Stimulated activated CD4-positive, alpha-beta T cell treated with anti-CD3 and anti-CD28 coated beads, Interleukin-1b, Interleukin-23, amount 100 ng/mL, for 48 hours (primary cell): Measurements from ENCODE around the gene SLC19A3.
A peak's percentile ranks its signal among the peaks of the same experiment; 100 is the strongest.
"Not testable (repeated sequence)": the region's sequence is repeated elsewhere in the genome, so short reads cannot be mapped to it uniquely, and the experiment has no call there.

Experiments
- DNase-seq: peaks from one replicate; pipeline ENCODE4 v3.0.0-alpha.2; 2020

Gene SLC19A3

DNA sequence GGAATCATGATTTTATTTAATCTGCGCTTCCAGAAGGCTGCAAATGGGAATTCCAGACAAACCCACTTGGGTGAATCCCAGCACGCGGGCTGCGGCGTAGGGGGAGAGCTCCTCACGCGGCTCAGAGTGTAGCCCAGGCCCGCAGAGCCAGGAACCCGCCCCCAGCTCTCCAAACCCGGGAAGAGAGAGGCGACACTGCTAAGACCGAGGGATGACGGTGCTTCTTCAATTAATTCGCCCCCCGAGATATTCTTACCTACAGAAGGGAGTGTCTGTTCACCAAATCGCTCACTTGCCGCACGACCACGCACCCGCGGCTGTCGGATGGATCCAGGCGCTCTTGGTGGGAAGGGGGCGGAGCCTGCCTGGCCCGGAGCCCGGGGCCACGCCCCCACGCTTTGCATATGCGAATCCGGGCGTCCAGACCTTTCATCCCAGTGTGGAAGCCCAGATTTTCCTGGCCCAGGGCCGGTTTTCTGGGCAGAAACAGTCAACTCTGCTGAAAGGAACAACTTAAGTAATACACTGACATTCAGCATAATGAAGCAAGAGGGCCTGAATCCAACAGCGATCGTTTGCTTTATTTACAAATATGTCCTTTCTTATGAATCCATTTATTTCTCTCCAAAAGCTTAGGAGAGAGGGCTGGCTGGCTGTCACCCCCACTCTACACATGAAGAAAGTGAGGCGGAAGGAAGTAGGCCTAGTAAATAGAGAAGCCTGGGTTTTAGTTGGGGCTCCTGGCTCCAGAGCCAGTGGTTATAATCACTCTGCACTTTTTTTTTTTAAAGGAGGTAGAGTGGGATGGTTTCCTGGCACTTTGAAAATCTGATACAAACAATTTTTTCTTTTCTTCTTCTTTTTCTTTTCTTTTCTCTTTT, at the start of gene SLC19A3:
Gene SLC19A3, minus strand, starts transcription at position 342 of the 881 bp plus-strand sequence. CDS start 15,710 bp downstream, outside the sequence.
- DNase-seq: peak; percentile 3

DNA sequence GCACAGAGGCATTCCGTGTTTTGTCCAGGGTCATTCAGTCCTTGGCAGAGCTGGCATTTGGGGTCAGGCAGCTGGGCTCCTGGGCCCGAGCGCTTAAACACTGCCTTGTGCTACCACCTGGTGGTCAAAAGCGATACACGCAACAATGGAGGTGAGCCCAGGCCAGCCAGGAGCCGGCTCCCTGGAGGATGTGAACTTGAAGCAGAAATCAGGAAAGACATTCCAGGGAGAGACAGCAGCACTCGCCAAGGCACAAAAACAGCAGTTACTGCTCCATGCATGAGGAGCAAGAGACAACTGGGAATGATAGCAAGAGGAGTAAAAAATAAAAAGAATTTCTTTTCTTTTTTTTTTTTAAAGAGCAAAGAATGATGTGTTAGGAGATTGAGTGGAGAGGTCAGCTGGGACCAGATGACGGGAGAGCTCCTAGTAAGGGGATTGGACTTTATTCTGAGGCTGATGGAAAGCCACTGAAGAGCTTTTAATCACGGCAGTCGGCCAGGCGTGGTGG, 48.6 kb upstream of the SLC19A3 start:
- DNase-seq: peak; percentile 55

DNA sequence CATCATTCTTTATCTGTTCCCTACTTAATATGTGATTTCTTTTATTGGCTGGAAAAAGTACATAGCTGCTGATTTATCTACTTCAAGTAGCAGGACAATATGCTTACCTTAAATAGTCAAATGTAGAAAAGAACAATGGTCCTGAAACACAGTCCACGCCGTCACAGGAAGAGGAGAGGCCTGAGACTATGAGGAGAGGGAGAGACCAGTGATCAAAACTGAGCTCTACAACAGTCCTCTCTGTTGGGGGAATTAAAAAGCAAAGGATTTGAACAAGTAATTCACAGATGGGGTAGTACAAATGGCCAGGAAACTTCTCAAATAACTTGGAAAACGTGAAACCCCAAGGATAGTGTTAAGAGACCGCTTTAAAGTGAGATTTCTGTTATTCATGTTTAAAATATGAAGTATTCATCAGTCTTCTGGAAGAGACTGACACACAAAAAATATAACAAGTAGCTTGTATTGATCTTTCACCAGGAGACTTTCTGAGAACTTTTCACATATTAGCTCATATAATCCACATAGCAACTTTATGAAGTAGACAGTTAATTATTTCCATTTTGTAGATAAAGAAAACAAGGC, 48.1 kb upstream of the SLC19A3 start:
- no peak for DNase-seq

DNA sequence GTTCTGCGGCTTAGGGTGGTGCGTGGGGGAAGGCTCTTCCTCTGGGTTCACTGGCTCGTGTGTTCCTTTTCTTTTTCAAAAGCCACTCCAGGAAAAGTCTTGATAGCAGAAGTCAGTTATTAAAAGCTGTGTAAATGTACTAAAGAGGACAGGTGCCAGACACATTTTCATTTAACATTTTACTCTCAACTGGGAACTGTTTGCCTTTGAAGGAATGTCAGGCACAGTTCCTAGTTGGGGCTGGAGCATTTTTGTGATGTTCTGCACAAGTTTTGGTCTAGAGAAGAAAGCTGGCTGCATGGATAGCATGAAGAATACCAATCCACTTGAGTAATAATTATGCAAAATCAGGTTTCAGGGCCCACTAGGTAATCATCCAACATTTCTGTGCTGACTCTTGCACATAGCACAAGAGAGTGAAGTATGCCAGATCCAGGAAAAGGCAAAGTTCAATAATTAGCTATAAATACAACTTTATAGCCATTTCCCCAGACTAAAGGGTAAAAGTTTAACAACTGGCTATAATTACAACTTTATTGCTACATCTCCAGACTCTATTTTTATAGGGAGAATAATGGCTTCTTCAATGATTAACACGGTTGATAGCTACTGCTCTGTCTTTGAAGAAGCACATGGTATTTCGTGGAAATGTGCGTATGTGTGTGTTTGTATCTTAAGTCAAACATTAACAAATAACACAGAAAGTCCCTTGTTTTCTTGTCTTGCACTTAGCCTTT, 44.1 kb upstream of the SLC19A3 start:
- DNase-seq: no peak

DNA sequence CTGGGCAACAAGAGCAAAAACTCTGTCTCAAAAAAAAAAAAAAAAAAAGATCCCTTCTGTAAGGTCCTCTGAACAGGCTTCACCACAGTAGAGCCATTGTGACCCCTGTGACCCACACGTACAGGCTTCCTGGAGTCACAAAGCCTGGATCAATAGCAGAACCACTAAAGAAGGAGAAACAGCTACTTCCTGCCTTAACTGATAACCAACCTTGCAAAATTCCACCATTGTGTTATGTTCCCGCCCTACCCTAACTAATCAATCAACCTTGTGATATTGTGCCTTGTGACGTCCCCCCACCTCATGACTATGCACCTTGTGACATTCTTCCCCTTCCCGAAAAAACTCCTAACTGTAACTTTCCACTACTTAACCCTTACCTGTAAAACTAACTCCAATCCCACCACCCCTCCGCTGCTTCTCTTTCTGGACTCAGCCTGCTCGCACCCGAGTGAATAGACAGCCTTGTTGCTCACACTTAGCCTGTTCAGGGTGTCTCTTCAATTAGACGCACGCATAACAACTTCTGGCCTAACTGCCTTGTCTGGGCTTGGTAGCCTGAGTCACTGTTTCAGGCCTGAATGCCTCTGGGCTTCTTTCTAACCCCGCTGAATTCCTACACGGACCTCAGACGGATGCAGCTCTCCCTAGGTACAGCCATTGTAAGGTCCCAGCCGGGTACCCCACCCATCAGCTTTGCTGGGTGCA, 41.7 kb upstream of the SLC19A3 start:
- no peak for DNase-seq

DNA sequence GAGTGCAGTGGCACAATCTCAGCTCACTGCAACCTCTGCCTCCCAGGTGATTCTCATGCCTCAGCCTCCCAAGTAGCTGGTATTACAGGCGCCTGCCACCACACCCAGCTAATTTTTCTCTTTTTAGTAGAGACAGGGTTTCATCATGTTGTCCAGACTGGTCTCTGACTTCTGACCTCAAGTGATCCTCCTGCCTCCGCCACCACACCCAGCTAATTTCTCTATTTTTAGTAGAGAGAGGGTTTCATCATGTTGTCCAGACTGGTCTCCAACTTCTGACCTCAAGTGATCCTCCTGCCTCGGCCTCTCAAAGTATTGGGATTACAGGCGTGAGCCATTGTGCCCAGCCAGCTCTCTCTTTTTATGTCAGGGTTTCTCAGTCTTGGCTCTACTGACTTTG, 38.4 kb upstream of the SLC19A3 start:
- DNase-seq: not testable (repeated sequence)

DNA sequence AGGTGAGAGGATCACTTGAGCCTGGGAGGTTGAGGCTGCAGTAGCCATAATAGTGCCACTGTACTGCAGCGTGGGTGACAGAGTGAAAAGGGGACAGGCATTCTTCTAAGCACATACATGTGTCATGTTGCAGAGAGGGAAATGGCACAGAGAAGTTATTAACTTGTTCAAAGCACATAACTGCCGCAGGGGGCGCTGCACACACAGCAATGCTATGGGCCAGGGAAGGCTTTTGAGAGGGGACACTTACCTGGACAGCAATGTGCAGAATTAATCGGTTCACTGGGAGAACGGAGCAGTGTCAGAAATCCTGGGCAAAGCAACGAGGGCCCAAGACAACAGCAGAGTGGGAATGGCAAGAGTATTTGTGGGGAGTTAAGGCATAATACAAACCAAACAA, 30.3 kb upstream of the SLC19A3 start:
- no peak for DNase-seq

DNA sequence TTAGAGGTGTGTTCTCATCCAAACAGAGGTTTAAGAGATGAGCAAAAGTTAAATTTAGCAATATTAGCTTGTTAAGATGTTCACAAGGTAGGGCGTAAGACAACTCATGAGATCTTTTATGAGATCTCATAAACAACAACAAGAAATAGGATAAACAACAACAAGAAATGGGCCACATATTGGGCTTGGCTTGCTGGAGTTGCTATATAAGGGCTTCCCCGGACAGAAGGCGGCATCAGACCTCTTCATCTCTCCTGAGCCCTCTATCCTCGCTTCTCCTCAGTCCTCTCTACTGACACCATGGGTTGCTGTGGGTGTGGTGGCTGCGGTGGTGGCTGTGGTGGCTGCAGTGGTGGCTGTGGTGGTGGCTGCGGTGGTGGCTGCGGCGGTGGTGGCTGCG, 27.8 kb upstream of the SLC19A3 start, which contains the start of gene SCYGR8:
Gene SCYGR8, plus strand, starts transcription at position 301 of the 400 bp plus-strand sequence. Its CDS starts 0 bp downstream, at position 301.
- no peak for DNase-seq

DNA sequence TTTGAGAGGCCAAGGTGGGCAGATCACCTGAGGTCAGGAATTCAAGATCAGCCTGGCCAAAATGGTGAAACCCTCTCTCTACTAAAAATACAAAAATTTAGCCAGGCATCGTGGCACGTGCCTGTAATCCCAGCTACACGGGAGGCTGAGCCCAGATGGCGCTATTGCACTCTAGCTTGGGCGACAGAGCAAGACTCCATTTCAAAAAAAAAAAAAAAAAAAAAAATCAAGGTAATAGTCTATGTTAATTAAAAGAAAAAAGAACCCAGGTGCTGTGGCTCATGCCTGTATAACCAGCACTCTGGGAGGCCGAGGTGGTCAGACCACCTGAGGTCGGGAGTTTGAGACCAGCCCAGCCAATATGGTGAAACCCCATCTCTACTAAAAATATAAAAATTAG, 22.9 kb upstream of the SLC19A3 start:
- DNase-seq: not testable (repeated sequence)

DNA sequence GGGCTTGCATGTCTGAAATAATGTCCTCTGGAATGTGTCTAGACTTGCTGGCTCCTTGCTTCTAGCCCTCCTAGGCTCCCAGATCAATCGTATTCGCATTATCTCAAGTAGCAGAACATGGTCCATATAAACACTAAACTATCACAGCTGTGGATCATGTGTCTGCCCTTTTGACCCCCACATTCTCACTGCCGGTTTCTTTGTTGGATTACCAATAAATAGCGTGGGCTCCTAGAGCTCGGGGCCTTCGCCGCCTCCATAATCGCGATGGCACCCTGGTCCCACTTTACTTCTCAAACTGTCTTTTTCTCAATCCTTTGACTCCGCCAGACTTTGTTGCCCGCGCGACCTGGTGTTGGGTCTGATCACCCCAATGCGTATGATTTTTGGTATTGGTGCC, 21.5 kb upstream of the SLC19A3 start:
- no peak for DNase-seq

DNA sequence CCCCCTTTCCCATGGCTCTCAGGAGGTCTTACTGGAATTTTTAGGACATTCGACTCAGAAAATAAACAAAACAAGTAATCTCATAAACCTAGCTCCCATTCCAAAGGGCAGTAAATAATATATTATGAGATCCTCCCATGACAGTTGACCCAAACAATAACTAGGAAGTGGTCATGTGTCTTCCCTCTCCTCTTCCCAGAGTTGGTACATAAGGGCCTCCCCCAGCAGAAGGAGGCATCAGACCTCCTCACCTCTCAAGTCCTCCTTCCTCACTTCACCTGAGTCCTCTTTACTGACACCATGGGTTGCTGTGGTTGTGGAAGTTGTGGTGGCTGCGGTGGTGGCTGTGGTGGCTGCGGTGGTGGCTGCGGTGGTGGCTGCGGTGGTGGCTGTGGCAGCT, 10.2 kb upstream of the SLC19A3 start, which contains the start of gene SCYGR7:
Gene SCYGR7, plus strand, starts transcription at position 301 of the 400 bp plus-strand sequence. Its CDS starts 0 bp downstream, at position 301.
- no peak for DNase-seq

DNA sequence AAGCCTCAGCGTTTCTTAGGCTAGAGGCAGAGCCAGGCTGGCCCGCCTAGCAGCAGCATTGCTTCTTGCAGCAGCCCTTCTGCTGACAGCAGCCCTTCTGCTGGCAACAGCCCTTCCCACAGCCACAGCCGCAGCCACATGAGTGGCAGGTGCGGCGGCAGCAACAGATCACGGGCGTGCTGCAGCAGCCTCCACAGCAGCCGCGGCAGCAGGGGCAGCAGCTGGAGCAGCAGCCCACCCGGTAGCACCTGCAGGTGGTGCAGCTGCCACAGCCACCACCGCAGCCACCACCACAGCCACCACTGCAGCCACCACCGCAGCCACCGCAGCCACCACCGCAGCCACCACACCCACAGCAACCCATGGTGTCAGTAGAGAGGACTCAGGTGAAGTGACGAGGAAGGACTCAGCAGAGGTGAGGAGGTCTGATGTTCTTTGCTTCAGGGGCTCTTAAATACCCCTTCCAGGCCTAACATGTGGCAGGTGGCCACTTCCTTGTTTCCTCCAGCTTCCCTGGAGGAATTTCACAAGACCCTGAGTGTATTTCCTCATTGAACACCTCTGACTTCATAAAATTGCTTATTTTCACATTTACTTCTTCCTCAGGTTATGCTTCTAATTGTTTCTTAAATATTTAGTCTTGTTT, 6.7 kb upstream of the SLC19A3 start, which contains the start of gene SCYGR6:
Gene SCYGR6, minus strand, starts transcription at position 364 of the 646 bp plus-strand sequence. Its CDS starts 0 bp downstream, at position 364.
- no peak for DNase-seq

DNA sequence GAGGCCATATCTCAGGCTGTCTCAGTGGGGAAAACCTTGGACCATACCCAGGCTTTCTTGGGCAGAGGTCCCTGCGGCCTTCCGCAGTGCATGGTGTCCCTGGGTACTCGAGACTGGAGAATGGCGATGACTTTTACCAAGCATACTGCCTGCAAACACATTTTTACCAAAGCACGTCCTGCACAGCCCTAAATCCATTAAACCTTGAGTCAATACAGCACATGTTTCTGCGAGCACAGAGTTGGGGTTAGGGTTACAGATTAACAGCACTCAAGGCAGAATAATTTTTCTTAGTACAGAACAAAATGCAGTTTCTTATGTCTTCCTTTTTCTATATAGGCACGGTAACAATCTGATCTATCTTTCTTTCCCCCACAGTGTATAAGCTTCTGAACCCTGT, 5.0 kb upstream of the SLC19A3 start:
- not testable (repeated sequence) for DNase-seq

DNA sequence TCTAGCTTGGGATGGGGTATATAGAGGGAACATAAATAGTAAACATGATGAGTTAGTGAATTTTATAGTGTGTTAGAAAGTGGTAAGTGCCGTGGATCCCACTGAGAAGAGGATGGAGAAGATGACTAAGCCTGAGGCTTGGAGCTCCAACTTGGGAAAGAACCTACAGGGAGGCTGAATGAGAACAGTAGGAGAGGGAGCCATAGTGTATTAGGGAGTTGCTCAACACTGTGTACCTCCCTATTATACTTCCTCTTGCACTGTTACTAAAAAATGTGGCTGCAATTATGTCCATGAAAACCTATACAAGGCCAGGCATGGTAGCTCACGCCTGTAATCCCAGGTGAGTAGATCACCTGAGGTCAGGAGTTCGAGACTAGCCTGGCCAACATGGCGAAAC, 2.9 kb upstream of the SLC19A3 start:
- DNase-seq: no peak

DNA sequence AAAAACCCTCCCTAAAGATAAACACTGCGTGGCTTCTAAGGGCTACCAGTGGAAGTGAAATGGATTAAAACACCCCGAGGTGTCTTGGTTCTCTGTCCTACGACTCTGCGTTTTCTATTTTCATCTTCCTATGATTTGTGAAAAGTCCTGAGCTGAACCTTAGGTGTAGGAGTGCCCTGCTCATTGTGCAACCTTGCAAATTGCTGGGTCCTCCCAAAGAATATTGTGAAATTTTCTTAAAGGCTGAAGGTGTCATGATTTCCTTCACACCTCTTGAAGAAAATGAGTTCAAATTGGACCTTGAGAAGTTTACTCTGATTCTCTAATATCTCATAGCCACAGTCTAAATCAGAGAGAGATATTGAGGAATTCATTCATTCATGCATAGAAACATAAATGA, 1.8 kb upstream of the SLC19A3 start:
- DNase-seq: no peak

DNA sequence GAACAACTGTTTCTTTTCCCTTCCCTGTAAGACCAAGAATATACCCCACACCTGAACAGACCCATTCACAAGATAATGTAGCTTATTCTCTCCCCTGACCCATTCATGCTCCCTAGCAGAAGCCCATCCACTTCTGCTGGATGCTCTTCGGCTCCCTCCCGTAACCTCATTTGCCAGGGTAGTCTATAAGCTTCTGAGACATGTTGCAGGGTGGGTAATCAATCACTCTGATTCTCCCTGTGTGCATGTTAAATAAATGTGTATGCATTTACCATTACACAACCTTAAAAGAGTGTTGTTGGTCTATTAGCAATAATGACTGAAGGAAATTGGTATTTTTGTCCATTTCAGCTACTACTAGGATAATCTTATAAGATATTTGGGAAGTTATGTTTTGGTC, 1.3 kb downstream of the SLC19A3 start:
- no peak for DNase-seq

DNA sequence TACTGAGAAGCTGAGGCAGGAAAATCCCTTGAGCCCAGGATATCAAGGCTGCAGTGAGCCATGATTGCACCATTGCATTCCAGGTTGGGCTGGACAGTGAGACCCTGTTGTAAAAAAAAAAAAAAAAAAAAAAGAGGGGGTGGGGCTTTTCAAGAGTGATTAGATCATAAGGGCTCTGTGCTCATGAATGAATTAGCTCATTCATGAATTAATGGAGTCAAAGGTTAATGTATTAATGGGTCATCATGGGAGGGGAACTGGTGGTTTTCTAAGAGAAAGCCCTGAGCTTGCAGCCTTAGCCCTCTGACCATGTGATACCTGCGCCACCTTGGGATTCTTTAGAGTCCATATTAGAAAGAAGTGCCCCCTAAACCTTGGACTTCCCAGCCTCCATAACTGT, 4.5 kb downstream of the SLC19A3 start:
- DNase-seq: no peak

DNA sequence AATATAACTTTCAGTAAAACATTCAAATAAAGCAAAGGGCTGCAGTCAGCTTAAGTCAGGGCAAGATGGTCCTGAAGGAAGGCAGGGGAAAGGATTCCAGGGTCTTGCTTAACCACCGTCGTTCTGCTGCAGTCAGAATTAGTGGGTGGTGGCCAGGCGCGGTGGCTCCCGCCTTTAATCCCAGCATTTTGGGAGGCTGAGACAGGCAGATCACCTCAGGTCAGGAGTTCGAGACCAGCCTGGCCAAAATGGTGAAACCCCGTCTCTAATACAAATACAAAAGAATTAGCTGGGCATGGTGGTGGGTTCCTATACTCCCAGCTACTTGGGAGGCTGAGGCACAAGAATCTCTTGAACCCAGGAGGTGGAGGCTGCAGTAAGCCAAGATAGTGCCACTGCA, 6.8 kb downstream of the SLC19A3 start:
- no peak for DNase-seq

DNA sequence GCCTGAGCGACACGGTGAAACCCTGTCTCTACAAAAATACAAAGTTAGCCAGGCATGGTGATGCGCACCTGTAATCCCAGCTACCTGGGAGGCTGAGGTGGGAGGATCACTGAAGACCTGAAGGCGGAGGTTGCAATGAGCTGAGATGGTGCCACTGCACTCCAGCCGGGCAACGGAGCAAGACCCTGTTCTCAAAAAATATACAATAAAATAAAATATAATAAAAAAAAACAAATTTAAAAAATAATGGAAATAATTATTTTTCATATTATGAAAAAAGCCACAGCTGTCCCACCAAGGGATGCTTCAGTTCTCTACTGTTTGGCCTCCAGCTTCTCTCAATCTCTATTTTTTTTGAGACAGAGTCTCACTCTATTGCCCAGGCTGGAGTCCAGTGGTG, 10.4 kb downstream of the SLC19A3 start:
- no peak for DNase-seq

DNA sequence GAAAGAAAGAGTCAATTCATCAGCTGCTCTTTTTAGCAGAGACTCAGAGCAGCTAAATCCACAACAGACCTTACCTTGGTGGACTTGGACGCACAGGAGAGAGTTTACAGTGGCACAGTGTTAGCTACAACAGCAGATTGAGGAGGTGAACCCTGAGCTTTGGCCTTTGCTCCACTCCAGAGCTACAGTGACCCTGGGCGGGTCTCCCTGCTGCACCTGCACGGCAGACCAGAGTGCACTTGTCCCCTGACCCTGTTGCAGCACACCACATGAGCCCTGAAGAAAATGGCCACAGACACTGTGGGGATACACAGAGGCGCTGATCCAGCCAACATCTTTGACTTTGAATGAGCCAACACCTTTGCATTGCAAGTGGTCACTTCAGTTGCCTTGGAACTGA, 11.0 kb downstream of the SLC19A3 start:
- no peak for DNase-seq

DNA sequence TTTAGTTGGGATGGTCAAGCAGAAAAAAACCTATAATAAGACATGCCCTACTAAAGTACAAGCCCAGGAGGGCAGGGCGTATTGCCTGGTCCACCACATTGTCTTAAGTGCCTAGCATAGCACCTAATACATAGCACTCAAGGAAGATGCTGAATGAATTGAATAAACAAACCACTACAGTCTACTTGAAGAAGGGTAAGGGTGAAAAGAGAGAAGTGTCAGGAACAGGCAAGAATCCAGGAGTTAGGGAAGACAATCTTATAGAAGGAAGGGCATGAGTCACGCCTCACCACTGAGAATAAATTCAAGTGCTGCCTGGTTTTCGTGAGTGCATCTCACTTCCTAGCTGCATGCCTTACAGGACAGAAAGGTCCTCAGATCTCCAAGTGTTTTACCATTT, 13.9 kb downstream of the SLC19A3 start:
- no peak for DNase-seq

DNA sequence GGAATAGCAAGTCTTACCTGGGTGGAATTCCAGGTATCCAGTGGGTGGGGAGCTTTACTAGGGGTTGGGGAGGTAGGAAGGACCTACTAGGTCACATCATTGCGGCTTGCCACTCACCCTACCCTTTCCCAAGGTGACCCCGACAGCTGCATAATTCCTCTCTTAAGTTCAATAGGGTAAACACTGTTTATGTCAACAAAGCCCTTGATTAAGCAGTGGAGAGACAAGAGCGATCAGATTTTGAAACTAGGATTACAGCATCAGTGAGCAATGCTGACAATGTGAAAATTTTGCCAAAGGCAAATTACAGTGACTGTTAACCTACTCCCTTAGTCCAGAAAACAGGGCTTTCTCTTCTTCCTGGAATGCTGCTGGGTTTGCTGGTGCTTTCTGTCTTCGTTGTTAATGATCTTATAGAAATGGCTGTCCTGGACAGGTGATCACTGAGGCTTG, 14.5 kb downstream of the SLC19A3 start:
- no peak for DNase-seq
